ENCODE results near the gene IL18RAP.

The IL18RAP gene

GRCh38 chr2:102435741-102436140, 12.8 kb downstream of the IL18RAP start:
- Mint-ChIP-seq H3K9me3 (no peaks in the 10 kb centered on the region), H3K4me1 (peaks cover 39% of the 10 kb centered on the region), H3K4me3 (peak overlapping the region; percentile 46), H3K36me3 (peaks cover 9% of the 10 kb centered on the region), H3K27ac (peak overlapping the region; percentile 45)
- ATAC-seq (no peak), DNase-seq (ENCODE audit: low spot score in 2 of 2) (no peak)

DNA sequence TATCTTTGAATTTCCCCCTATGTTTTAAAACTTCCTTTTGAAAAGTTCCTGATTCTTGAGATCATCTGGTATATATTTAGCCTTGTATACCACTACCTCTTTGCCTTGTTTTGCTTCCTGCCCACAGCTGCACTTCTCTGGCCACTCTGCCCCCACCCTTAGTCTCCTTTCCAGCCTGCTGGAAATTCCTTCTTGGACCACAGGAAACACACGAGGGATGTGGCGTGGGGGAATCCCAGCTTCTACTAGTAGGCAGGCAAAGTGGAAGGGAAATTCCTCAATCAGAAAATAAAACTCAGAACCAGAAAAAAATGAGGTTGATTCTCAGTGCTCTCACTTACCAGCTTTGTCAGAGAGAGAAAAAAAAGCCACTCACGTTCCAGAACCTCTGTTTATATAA, 13.4 kb downstream of the IL18RAP start:
- H3K36me3 Mint-ChIP-seq: peaks cover 9% of the 10 kb centered on the region
- peak overlapping the region; percentile 46 for H3K4me3 Mint-ChIP-seq
- DNase-seq (ENCODE audit: low spot score in 2 of 2) (peak in 1 of 2 donors; percentile 70), ATAC-seq (peak; percentile 2)
- peaks cover 35% of the 10 kb centered on the region for H3K4me1 Mint-ChIP-seq
- H3K9me3 Mint-ChIP-seq: no peaks in the 10 kb centered on the region
- H3K27ac Mint-ChIP-seq: peak overlapping the region; percentile 45

DNA sequence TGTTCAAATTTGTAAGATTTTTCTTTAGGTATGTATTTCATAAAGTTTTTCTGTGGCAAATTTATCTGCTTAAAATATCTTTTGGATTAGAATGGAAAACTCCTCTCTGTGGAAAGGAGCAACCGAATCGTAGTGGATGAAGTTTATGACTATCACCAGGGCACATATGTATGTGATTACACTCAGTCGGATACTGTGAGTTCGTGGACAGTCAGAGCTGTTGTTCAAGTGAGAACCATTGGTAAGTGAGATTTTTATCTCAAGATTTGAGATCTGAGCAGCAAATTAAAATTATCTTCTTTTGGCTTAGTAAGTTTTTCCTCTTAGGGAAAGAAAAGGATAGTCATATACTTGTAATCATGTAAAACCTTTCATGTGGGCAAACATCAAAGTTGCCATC, 14.2 kb downstream of the IL18RAP start:
- Mint-ChIP-seq H3K4me1 (peaks cover 27% of the 10 kb centered on the region), H3K4me3 (peak overlapping the region; percentile 28), H3K9me3 (no peaks in the 10 kb centered on the region), H3K36me3 (peaks cover 14% of the 10 kb centered on the region), H3K27ac (peak overlapping the region; percentile 44)
- peak; percentile 47 for ATAC-seq
- DNase-seq (ENCODE audit: low spot score in 2 of 2): peak in 1 of 2 donors; percentile 41

- DNase-seq (ENCODE audit: low spot score in 2 of 2) (peak in 1 of 2 donors; percentile 53), ATAC-seq (peak; percentile 55)
- Mint-ChIP-seq H3K27ac (no peak overlapping the region), H3K9me3 (no peaks in the 10 kb centered on the region), H3K36me3 (peaks cover 17% of the 10 kb centered on the region), H3K4me1 (peaks cover 29% of the 10 kb centered on the region), H3K4me3 (no peak overlapping the region)
Observed at GRCh38 chr2:102438111-102438510, 15.2 kb downstream of the IL18RAP start.

DNA sequence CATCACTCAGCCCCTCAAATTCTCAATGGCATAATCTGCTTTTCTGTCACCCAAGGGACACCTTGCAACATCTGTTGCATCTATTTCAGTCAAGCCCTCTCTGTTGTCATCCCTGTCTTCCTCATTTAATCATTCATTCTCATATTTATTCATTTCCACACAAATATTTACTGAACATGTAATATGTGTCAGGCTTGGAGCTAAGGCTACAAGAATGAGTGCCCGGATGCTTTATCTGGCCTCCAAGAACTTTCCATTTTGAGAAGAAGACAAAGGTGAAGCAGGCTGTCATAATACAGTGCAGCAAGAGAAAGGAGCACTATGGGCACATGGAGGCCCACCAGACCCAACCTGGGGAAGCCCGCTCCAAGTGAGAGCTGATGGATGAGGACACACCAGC, 15.6 kb downstream of the IL18RAP start:
- H3K36me3 Mint-ChIP-seq: peaks cover 22% of the 10 kb centered on the region
- H3K4me3 Mint-ChIP-seq: no peak overlapping the region
- ATAC-seq: peak; percentile 68
- no peaks in the 10 kb centered on the region for H3K9me3 Mint-ChIP-seq
- H3K27ac Mint-ChIP-seq: no peak overlapping the region
- H3K4me1 Mint-ChIP-seq: peaks cover 34% of the 10 kb centered on the region
- DNase-seq (ENCODE audit: low spot score in 2 of 2): no peak

GRCh38 chr2:102439065-102439695, 16.2 kb downstream of the IL18RAP start:
- no peak for ATAC-seq
- no peak overlapping the region for H3K4me3 Mint-ChIP-seq
- H3K9me3 Mint-ChIP-seq: no peaks in the 10 kb centered on the region
- peaks cover 22% of the 10 kb centered on the region for H3K36me3 Mint-ChIP-seq
- peak in 1 of 2 donors; percentile 44 for DNase-seq (ENCODE audit: low spot score in 2 of 2)
- H3K27ac Mint-ChIP-seq: no peak overlapping the region
- H3K4me1 Mint-ChIP-seq: peaks cover 34% of the 10 kb centered on the region

DNA sequence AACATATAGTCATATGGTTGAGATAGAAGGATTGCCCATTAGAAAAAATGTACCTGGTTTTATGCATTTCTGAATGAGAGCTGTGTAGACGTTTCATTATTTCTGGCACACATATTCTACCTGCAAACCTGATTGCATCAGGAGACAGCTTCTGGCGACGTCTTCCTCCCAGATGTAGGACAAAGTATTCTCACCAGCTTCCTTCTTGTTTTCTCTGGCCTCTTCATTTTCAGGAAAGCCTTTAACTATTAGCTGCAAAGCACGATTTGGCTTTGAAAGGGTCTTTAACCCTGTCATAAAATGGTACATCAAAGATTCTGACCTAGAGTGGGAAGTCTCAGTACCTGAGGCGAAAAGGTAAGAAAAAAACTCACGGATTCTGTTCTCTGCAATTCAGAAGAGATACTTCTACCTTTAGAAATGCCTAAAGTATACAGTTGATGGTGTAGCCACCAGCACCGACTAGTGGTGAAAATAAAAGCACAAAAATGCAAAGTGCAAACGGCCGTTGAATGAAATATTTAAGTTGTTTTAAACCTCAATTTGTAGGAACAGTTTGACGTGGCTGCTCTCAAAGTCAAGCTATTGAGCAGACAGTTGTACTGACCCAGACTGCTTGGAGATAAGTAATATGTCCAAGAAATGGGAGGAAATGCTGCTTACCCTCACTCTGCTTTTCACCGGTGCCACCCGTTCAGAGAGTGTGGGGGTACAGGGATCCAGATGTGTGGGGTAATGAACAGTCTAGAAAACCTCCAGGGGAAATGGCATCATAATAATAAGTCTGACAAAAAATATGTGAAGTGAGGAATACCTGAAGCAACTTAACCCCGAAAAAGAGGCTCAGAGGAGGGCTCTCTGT, 20.2 kb downstream of the IL18RAP start:
- peak in 1 of 2 donors; percentile 59 for DNase-seq (ENCODE audit: low spot score in 2 of 2)
- H3K4me3 Mint-ChIP-seq: no peak overlapping the region
- no peaks in the 10 kb centered on the region for H3K9me3 Mint-ChIP-seq
- H3K36me3 Mint-ChIP-seq: peaks cover 50% of the 10 kb centered on the region
- H3K4me1 Mint-ChIP-seq: peaks cover 9% of the 10 kb centered on the region
- ATAC-seq: peak; percentile 76
- H3K27ac Mint-ChIP-seq: no peak overlapping the region

- H3K4me1 Mint-ChIP-seq: peaks cover 9% of the 10 kb centered on the region
Observed at GRCh38 chr2:102444233-102444632, 21.3 kb downstream of the IL18RAP start.

GRCh38 chr2:102446936-102447335, 24.0 kb downstream of the IL18RAP start:
- ATAC-seq (no peak), DNase-seq (ENCODE audit: low spot score in 2 of 2) (peak in 1 of 2 donors; percentile 44)
- H3K27ac Mint-ChIP-seq: no peak overlapping the region
- peaks cover 80% of the 10 kb centered on the region for H3K36me3 Mint-ChIP-seq
- no peak overlapping the region for H3K4me3 Mint-ChIP-seq
- H3K9me3 Mint-ChIP-seq: no peaks in the 10 kb centered on the region
- peaks cover 9% of the 10 kb centered on the region for H3K4me1 Mint-ChIP-seq

More at GRCh38 chr2:102444233-102444632, 21.3 kb downstream of the IL18RAP start:
- H3K27ac Mint-ChIP-seq: no peak overlapping the region
- no peaks in the 10 kb centered on the region for H3K9me3 Mint-ChIP-seq
- ATAC-seq (no peak), DNase-seq (ENCODE audit: low spot score in 2 of 2) (peak in 1 of 2 donors; percentile 46)
- no peak overlapping the region for H3K4me3 Mint-ChIP-seq
- peaks cover 60% of the 10 kb centered on the region for H3K36me3 Mint-ChIP-seq

GRCh38 chr2:102449370-102449974, 26.5 kb downstream of the IL18RAP start:
- DNase-seq (ENCODE audit: low spot score in 2 of 2) (peak; percentile 44 to 74), ATAC-seq (no peak)
- no peaks in the 10 kb centered on the region for H3K9me3 Mint-ChIP-seq
- no peak overlapping the region for H3K27ac Mint-ChIP-seq
- H3K4me3 Mint-ChIP-seq: no peak overlapping the region
- H3K4me1 Mint-ChIP-seq: peaks cover 11% of the 10 kb centered on the region
- peaks cover 90% of the 10 kb centered on the region for H3K36me3 Mint-ChIP-seq

- no peak overlapping the region for H3K4me3 Mint-ChIP-seq
- no peak for ATAC-seq
- peaks cover 11% of the 10 kb centered on the region for H3K4me1 Mint-ChIP-seq
- H3K27ac Mint-ChIP-seq: no peak overlapping the region
- peaks cover 65% of the 10 kb centered on the region for H3K36me3 Mint-ChIP-seq
- no peak for DNase-seq (ENCODE audit: low spot score in 2 of 2)
- H3K9me3 Mint-ChIP-seq: peaks cover 5% of the 10 kb centered on the region
Observed at GRCh38 chr2:102451968-102452367, 29.0 kb downstream of the IL18RAP start.

- Mint-ChIP-seq H3K9me3 (peaks cover 5% of the 10 kb centered on the region), H3K4me3 (no peak overlapping the region), H3K36me3 (peaks cover 51% of the 10 kb centered on the region), H3K27ac (no peak overlapping the region), H3K4me1 (peaks cover 11% of the 10 kb centered on the region)
- DNase-seq (ENCODE audit: low spot score in 2 of 2) (no peak), ATAC-seq (no peak)
Observed at GRCh38 chr2:102453501-102453900, 30.5 kb downstream of the IL18RAP start.

- no peak for ATAC-seq
- Mint-ChIP-seq H3K27ac (no peak overlapping the region), H3K4me1 (peaks cover 11% of the 10 kb centered on the region), H3K36me3 (peaks cover 36% of the 10 kb centered on the region), H3K4me3 (no peak overlapping the region), H3K9me3 (peaks cover 5% of the 10 kb centered on the region)
- DNase-seq (ENCODE audit: low spot score in 2 of 2): no peak
Observed at GRCh38 chr2:102455061-102455670, 32.2 kb downstream of the IL18RAP start.

GRCh38 chr2:102460467-102460866, 37.5 kb downstream of the IL18RAP start:
- Mint-ChIP-seq H3K4me1 (no peaks in the 10 kb centered on the region), H3K36me3 (no peaks in the 10 kb centered on the region), H3K27ac (no peak overlapping the region), H3K9me3 (peaks cover 5% of the 10 kb centered on the region), H3K4me3 (no peak overlapping the region)
- ATAC-seq (no peak), DNase-seq (ENCODE audit: low spot score in 2 of 2) (no peak)

DNA sequence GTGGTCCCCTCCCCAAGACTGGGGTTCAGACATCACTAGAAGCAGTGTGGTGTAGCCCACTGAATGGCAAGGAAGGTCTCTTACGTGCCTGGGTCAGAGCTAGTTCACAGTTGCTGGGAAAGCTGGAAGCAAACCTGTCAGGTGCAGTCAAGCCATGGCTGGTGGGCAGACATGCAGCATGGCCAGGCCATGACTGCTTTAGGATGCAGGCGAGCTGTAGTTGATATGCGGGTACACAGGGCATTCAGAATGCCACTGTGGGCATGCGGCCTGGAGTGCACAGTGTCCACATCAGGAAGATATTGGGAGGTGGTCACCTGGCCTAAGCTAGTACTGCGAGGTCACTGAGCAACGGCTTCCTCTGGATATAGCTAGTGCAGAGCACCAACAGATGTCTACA, 38.2 kb downstream of the IL18RAP start:
- no peaks in the 10 kb centered on the region for H3K4me1 Mint-ChIP-seq
- no peaks in the 10 kb centered on the region for H3K9me3 Mint-ChIP-seq
- DNase-seq (ENCODE audit: low spot score in 2 of 2) (no peak), ATAC-seq (peak; percentile 19)
- no peak overlapping the region for H3K4me3 Mint-ChIP-seq
- H3K36me3 Mint-ChIP-seq: no peaks in the 10 kb centered on the region
- H3K27ac Mint-ChIP-seq: no peak overlapping the region
